Urothelium cell line (cell line): ENCODE data around the gene LRIT1.

Experiments used
- DNase-seq: peaks from one replicate; pipeline ENCODE4 v3.0.0; 2011; ENCODE audit warnings: low spot score, mixed read lengths
- FAIRE-seq: peaks from 2 replicates; lab custom pipeline; 2011; peaks lifted over from hg19 to GRCh38; lab: Jason Lieb, UNC

Gene LRIT1

GRCh38 chr10:84256510-84257342 is 15.4 kb upstream of the LRIT1 start:
- FAIRE-seq (no peak), DNase-seq (peak; percentile 48)

GRCh38 chr10:84254552-84255478 is 13.5 kb upstream of the LRIT1 start:
- FAIRE-seq (no peak), DNase-seq (no peak)

- FAIRE-seq (no peak), DNase-seq (no peak)
Observed at GRCh38 chr10:84248794-84249193, 7.4 kb upstream of the LRIT1 start.

- DNase-seq, result no peak
- FAIRE-seq, result no peak
Observed at GRCh38 chr10:84247496-84247895, 6.2 kb upstream of the LRIT1 start.

GRCh38 chr10:84244651-84245270 is 3.4 kb upstream of the LRIT1 start, which contains the start of gene RGR:
TSS of gene RGR (plus strand) at chr10:84245053. CDS start at chr10:84245091, 38 bp downstream.
- FAIRE-seq (no peak), DNase-seq (no peak)

- FAIRE-seq (no peak), DNase-seq (no peak)
Observed at GRCh38 chr10:84243759-84244158, 2.4 kb upstream of the LRIT1 start.

GRCh38 chr10:84238909-84239308 is 2.4 kb downstream of the LRIT1 start:
- FAIRE-seq (no peak), DNase-seq (no peak)

- no peak for FAIRE-seq
- no peak for DNase-seq
Observed at GRCh38 chr10:84237199-84238051, 3.9 kb downstream of the LRIT1 start.

- FAIRE-seq (no peak), DNase-seq (no peak)
Observed at GRCh38 chr10:84236807-84237198, 4.5 kb downstream of the LRIT1 start.

GRCh38 chr10:84235096-84235495 is 6.2 kb downstream of the LRIT1 start:
- DNase-seq (no peak), FAIRE-seq (no peak)

- DNase-seq, result no peak
- no peak for FAIRE-seq
Observed at GRCh38 chr10:84234479-84234878, 6.9 kb downstream of the LRIT1 start.

- no peak for DNase-seq
- no peak for FAIRE-seq
Observed at GRCh38 chr10:84233940-84234339, 7.4 kb downstream of the LRIT1 start.

- FAIRE-seq (no peak), DNase-seq (no peak)
Observed at GRCh38 chr10:84232376-84232775, 9.0 kb downstream of the LRIT1 start.

- no peak for FAIRE-seq
- no peak for DNase-seq
Observed at GRCh38 chr10:84230359-84230758, 11.0 kb downstream of the LRIT1 start.

GRCh38 chr10:84227810-84228209 is 13.5 kb downstream of the LRIT1 start:
- DNase-seq (no peak), FAIRE-seq (no peak)

- no peak for FAIRE-seq
- no peak for DNase-seq
Observed at GRCh38 chr10:84226616-84227015, 14.7 kb downstream of the LRIT1 start.

GRCh38 chr10:84225427-84226173 is 15.7 kb downstream of the LRIT1 start, which contains the start of gene LRIT2:
TSS of gene LRIT2 (minus strand) at chr10:84225544. CDS start at chr10:84225520, 24 bp downstream.
- FAIRE-seq (no peak), DNase-seq (no peak)

- peak; percentile 25 for DNase-seq
- FAIRE-seq, result no peak
Observed at GRCh38 chr10:84224411-84225028, 16.8 kb downstream of the LRIT1 start.

GRCh38 chr10:84221916-84222315 is 19.4 kb downstream of the LRIT1 start:
- FAIRE-seq, result no peak
- DNase-seq, result no peak
